B cell (primary cell): Measurements from ENCODE around the gene MAP3K20. TPM values are rescaled to one million over a fixed set of nuclear protein-coding genes. Genes with fewer than 3 reads are reported as not detected.

Source experiments
- ATAC-seq: fragments of 200-7000 bp; cut with Tn5 transposase; one replicate; pipeline ENCODE4 v1.10.0; 2021; ENCODE audit warnings: low read depth, mild to moderate bottlenecking, moderate number of reproducible peaks, moderate library complexity
- CTCF ChIA-PET: fragments of 350-600 bp; sonication (Branson Sonifier 250); formaldehyde crosslinking; loops from one replicate; lab custom pipeline; 2021; ENCODE audit warnings: antibody characterized with exemption, inconsistent platforms; lab: Charles Lee
- POLR2A ChIA-PET: fragments of 350-600 bp; sonication (Branson Sonifier 250); formaldehyde crosslinking; loops from one replicate; lab custom pipeline; 2021; ENCODE audit warnings: antibody characterized with exemption; lab: Charles Lee
- DNase-seq: peaks from one replicate; pipeline ENCODE4 v3.0.0; 2013
- H2AFZ ChIP-seq: 2 replicates; pipeline ENCODE4 v1.6.1; 2012; ENCODE audit warnings: mild to moderate bottlenecking, low read depth, low read length; ENCODE audit not compliant: insufficient read depth, poor library complexity, severe bottlenecking
- H3K27ac ChIP-seq, 2 donors: 1 replicate in 1 of 2; 2 replicates in 1 of 2; pipeline ENCODE4 v1.5.1; 2012 to 2013; ENCODE audit warnings: low read length in 2 of 2, mild to moderate bottlenecking in 2 of 2, moderate library complexity in 1 of 2
- H3K27me3 ChIP-seq, 4 experiments: fragments of 200-600 bp in 1 of 4; sonication (generic) in 1 of 4; replicated peaks in 1 of 4; 1 replicate in 2 of 4; 2 replicates in 2 of 4; pipeline versions ENCODE4 v1.6.1 to v1.7.0; 2013 to 2016; ENCODE audit warnings: low read length in 3 of 4, mild to moderate bottlenecking in 2 of 4, mixed read lengths in 1 of 4, moderate library complexity in 1 of 4; ENCODE audit not compliant: insufficient read depth in 4 of 4, control insufficient read depth in 3 of 4; ENCODE audit errors: control extremely low read depth in 1 of 4
- H3K36me3 ChIP-seq, 2 experiments: replicated peaks in 1 of 2; 1 replicate in 1 of 2; 2 replicates in 1 of 2; pipeline versions ENCODE4 v1.6.1 to v1.7.1; 2013; ENCODE audit warnings: low read length in 1 of 2; ENCODE audit not compliant: insufficient read depth in 2 of 2, control insufficient read depth in 1 of 2; ENCODE audit errors: control extremely low read depth in 1 of 2, extremely low read depth in 1 of 2
- H3K4me1 ChIP-seq, 2 donors: fragments of 200-600 bp in 1 of 2; sonication (generic) in 1 of 2; 1 replicate in 1 of 2; 2 replicates in 1 of 2; pipeline versions ENCODE4 v1.5.1 to v1.6.1; 2013 to 2017; ENCODE audit warnings: low read length in 2 of 2; ENCODE audit not compliant: control insufficient read depth in 2 of 2, insufficient read depth in 2 of 2
- H3K4me2 ChIP-seq: replicated peaks from 2 replicates; pipeline ENCODE3; 2012; ENCODE audit warnings: mild to moderate bottlenecking, low read depth, low read length; ENCODE audit not compliant: poor library complexity, severe bottlenecking
- H3K4me3 ChIP-seq, 5 experiments: fragments of 200-600 bp in 1 of 5; sonication (generic) in 1 of 5; 1 replicate in 3 of 5; 2 replicates in 2 of 5; pipeline versions ENCODE4 v1.5.1 to v1.7.0; 2011 to 2016; ENCODE audit warnings: low read length in 4 of 5, mild to moderate bottlenecking in 4 of 5, low read depth in 2 of 5, control low read depth in 1 of 5, moderate library complexity in 1 of 5; ENCODE audit not compliant: insufficient read depth in 1 of 5; ENCODE audit errors: control extremely low read depth in 1 of 5, extremely low read depth in 1 of 5
- H3K79me2 ChIP-seq: fragments of 200-600 bp; sonication (generic); one replicate; pipeline ENCODE4 v1.6.0; 2016; ENCODE audit warnings: low read length; ENCODE audit not compliant: control insufficient read depth, insufficient read depth
- H3K9ac ChIP-seq: fragments of 200-600 bp; sonication (generic); 2 replicates; pipeline ENCODE4 v1.6.1; 2017; ENCODE audit warnings: mild to moderate bottlenecking, low read length, moderate library complexity
- H3K9me3 ChIP-seq, 3 donors: one replicate each; pipeline versions ENCODE4 v1.6.1 to v1.7.1; 2013; ENCODE audit warnings: low read length in 2 of 3; ENCODE audit not compliant: control insufficient read depth in 2 of 3, insufficient read depth in 1 of 3; ENCODE audit errors: control extremely low read depth in 1 of 3
- H4K20me1 ChIP-seq: 2 replicates; pipeline ENCODE4 v1.6.0; 2012; ENCODE audit warnings: mild to moderate bottlenecking, low read length; ENCODE audit not compliant: insufficient read depth, control insufficient read depth, poor library complexity, severe bottlenecking
- H3K27ac Mint-ChIP-seq: one replicate; pipeline ENCODE4 v1.8.0; 2021; ENCODE audit warnings: mixed read lengths
- H3K27me3 Mint-ChIP-seq: one replicate; pipeline ENCODE4 v1.8.0; 2021; ENCODE audit warnings: mixed read lengths
- H3K4me1 Mint-ChIP-seq: one replicate; pipeline ENCODE4 v1.8.0; 2021; ENCODE audit warnings: mixed read lengths
- H3K4me3 Mint-ChIP-seq: one replicate; pipeline ENCODE4 v1.8.0; 2021; ENCODE audit warnings: mixed read lengths
- H3K9me3 Mint-ChIP-seq: one replicate; pipeline ENCODE4 v1.8.0; 2022; ENCODE audit warnings: mixed read lengths; ENCODE audit not compliant: insufficient read depth
- CTCF ChIP-seq: fragments of 200-600 bp; IDR thresholded peaks from one replicate; pipeline ENCODE4 v1.8.0; 2022; ENCODE audit warnings: antibody characterized with exemption, mild to moderate bottlenecking
- EZH2 ChIP-seq: IDR thresholded peaks from 2 replicates; pipeline ENCODE4 v1.6.1; 2012; ENCODE audit warnings: borderline replicate concordance, low read depth, mild to moderate bottlenecking, moderate library complexity, low read length; ENCODE audit not compliant: insufficient read depth, poor library complexity, severe bottlenecking
- WGBS: methylation state at CpG from one replicate; pipeline ENCODE4 v1.1.5; 2013; ENCODE audit warnings: missing lambda C conversion rate; ENCODE audit not compliant: insufficient coverage; 5-methylcytosine and 5-hydroxymethylcytosine counted together
- intact Hi-C: fragments of 100-400 bp; cut with micrococcal nuclease; formaldehyde crosslinking; loops from one replicate; pipeline ENCODE4 v1.10.0; 2022
- polyA plus RNA-seq: library from polyadenylated mRNA; depleted of rRNA; stranded (reverse); fragments of >200 nt; gene quantifications from 2 replicates; pipeline ENCODE4 v1.2.3, GENCODE V29; 2012
- total RNA-seq, 2 donors: library from RNA; stranded (reverse); fragments of 120-200 nt in 1 of 2; gene quantifications; 1 replicate in 1 of 2; 2 replicates in 1 of 2; pipeline versions ENCODE4 v1.2.3 to v1.2.4, GENCODE V29; 2013 to 2022

The MAP3K20 gene
- total and polyA plus RNA-seq, 2 donors (not counting 1 experiment from before 2014, with no cell fraction given) = 2.2 to 9.1 TPM

- Histone ChIP-seq H3K79me2 (no peaks in the 10 kb centered on the region), H3K4me1 (no peaks in the 10 kb centered on the region), H3K9ac (no peak overlapping the region), H3K36me3 (peaks cover 0 to 8% of the 10 kb centered on the region in 2 experiments), H3K4me2 (no peak overlapping the region), H3K9me3 (no peaks in the 10 kb centered on the region), H3K27ac (no peak overlapping the region), H3K27me3 (no peaks in the 10 kb centered on the region), H2AFZ (no peak overlapping the region), H4K20me1 (no peaks in the 10 kb centered on the region), H3K4me3 (no peak overlapping the region)
- ATAC-seq (no peak), DNase-seq (no peak)
- no peak overlapping the region for H3K4me3 Mint-ChIP-seq
- POLR2A ChIA-PET = no interaction called here
- CTCF ChIA-PET = no interaction called here
- H3K4me1 Mint-ChIP-seq = no peaks in the 10 kb centered on the region
- no peaks in the 10 kb centered on the region for H3K27me3 Mint-ChIP-seq
- TF ChIP-seq CTCF (no peak), EZH2 (no peak)
- no peak overlapping the region for H3K27ac Mint-ChIP-seq
- H3K9me3 Mint-ChIP-seq = no peaks in the 10 kb centered on the region
- 96% methylated on average over 2 of the region's 5 CpGs for WGBS
- intact Hi-C loops = no loop called here
Measured at GRCh38 chr2:173232956-173233744, 157.5 kb downstream of the MAP3K20 start.
